Hematopoietic multipotent progenitor cell (in vitro differentiated cells): Measurements from ENCODE around the gene CELF4. TPM values are rescaled to one million over a fixed set of nuclear protein-coding genes. Genes with fewer than 3 reads are reported as not detected.
"Not testable (repeated sequence)": the region's sequence is repeated elsewhere in the genome, so short reads cannot be mapped to it uniquely, and the experiment has no call there.

Source experiments
- DNase-seq, 3 donors: peaks; one replicate each; pipeline ENCODE4 v3.0.0-alpha.2; 2011 to 2015; ENCODE audit warnings: low read depth in 2 of 3, low spot score in 2 of 3
- total RNA-seq: library from RNA; depleted of rRNA; stranded (reverse); fragments of >200 nt; gene quantifications from one replicate; pipeline ENCODE4 v1.2.3, GENCODE V29; 2012

CELF4 gene
- total RNA-seq, 1 donor: not detected

DNA sequence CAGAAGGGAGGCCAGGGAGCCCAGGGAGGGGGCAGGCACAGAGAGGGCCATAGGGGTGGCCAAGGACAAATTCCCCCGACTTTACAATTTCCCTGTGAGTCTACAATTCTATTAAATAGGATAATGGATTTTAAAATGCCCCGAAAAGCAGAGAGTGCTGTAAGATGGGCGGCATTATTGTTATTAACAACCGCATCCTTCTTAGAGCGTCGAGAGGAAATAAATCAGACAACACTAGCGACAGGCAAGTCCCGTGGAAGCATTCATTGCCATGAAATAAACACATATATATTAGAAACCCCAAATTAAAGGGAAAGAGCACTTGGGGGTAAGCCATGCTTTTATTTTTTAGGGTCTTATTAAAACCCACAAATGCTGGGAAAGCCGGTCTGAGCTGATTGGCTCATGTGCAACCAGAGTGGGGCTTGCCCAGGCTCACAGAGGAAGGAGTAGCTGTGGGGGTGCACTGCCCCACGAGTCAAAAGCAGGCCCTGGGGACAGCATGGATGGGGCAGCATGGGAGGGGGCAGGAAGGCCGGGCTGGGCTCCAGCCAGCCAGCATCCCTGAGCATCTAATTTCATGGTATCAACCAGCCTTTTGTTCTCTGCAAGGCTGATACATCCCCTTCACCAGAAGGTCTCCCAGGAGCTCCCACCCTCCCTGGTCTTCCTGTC, 187.1 kb downstream of the CELF4 start:
- DNase-seq: no peak

DNA sequence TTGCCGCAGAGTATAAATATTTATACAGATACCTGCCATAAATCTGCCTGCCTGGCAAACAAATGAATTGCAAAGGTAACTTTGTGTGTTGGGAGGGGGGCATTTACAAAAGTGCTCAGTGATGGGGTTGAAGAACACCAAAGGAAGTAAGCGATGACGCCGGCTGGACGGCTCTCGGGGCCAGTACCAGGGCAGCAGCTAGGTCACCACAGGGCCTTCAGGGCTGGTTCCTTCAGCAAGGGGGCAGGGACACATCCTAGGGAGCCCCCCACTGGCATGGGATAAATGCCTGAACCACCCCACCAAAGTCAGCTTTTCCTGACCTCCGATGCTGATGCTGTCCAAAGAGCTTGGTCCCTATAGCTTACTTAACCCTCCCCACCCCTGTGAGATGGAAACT, 190.4 kb downstream of the CELF4 start:
- no peak for DNase-seq

DNA sequence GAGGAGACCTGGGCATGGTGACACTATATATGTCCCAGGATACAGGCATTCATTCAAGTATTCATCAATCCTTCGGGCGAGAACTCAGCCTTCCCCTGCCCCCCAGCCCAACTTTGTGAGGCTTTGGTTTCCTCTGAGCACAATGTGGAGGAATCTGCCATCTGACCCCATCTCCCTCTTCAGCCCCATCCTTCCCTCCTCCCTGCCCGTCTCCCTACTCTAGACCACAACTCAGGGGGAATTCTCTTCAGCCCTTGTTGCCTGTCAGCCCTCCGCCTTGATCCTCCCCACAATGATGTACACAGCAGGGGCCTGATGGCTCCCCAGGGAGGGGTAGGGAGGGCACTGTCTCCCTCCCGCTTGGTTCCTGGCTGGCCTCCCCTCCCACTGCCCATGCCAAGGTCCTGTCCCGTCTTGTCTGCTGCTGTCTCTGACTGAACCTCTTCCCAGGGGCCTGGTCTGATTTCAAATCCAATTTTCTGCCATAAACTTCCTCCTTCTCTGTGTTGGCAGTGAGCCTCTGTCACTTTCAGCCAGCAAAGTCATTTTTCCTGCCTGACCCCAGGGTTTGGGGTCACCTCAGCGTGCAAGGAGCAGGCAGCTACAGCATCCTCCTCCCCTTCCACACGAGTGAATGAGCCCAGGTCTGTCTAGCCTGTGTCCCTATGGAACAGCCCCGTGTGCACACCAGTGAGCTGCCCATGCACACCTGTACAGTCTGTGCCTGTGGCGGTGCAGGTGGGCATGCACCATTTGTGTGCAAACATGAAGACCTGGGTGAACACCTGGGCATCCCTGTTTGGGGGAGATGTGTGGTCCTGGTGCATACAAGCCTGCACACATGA, 197.3 kb downstream of the CELF4 start:
- DNase-seq: no peak

DNA sequence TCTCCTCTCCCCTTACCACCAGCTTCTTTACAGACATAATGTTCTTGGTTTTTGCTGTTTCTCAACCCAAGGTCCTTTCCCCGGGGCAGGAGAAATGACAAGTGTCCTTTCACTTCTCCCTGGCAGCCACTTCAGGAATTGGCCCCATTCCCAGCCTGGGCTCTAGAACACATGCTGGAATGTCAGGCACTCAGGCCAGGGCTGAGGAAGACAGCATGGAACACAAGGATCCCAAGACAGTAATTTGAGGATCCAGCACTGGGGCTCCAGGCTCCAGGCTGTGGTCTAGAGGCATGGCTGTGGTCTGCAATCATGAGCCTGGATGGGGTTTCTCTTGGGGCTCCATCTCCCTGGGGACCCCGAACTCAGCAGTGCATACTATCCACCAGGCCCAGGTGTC, 201.4 kb downstream of the CELF4 start:
- no peak for DNase-seq

DNA sequence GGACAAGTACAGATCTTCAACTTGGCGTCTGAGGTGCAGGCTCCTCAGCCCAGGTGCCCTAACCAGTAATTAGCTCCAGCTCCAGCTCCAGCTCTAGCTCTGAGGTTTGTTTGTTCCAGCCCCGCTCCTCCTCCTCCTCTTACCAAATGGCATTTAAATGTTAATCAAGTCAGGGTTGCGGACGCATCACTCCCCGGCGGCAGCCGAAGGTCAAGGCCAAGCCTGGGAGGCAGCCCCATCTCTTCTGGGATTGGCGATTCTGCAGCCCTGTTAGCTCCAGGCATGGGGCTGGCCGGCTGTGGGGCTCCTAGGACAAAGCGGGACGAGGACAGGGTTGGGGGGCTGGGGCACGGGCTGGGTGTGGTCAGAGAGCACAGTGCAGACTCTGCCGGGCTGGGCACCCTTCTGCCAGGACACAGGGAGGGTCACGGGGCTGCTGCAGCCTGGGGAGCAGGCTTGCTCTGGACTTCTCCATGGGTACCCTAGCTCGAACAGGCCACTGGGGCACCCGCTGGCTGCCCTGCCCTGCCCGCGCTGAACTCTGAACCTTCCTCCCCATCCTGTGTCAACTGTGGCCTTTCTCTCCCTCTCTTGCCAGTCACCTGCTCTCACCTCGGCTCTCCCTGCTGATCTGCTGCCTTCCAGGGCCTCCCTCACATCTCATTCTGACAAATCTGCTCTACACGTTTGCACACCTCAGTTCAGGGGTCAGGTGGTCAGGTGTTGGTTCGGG, 203.3 kb downstream of the CELF4 start:
- DNase-seq: no peak

DNA sequence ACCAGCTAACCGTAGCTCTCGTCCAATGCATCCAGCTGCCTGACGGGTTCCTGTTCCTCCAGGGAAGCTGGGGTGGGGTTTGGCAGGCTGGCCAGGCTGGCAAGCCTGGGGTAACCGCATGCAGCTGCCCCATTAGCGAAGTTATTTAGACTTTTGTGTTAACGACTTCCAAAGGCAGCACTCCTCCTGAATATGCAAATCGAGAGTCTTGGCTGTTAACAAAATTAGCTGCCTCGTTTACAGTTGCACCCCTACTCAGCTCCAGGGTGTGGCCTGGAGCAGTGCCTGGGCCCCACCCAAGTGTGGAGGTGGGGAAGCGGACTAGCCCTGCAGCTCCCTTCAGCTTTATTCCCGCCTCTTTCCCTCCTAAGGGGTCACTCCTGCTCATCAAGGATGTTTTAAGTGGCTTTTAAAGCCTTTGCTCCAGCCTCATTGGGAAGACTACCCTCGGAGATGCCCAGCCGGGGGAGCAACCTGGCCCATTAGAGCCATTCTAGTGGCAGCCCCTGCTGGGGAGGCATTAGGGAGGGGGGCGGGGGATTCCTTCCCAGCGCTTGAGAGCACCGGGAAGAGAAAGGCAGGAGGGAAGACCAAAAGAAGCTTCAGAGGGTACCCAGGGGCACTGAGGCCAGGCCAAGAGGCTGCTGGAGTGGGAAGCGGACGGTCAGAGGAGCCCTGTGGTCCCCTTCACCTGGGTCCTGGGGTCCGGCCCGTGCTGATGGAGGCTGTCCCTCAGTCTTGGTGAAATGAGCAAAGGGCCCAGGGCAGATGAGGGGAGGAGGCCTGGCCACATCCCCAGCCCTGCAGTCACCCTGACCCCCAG, 204.1 kb downstream of the CELF4 start:
- no peak for DNase-seq

DNA sequence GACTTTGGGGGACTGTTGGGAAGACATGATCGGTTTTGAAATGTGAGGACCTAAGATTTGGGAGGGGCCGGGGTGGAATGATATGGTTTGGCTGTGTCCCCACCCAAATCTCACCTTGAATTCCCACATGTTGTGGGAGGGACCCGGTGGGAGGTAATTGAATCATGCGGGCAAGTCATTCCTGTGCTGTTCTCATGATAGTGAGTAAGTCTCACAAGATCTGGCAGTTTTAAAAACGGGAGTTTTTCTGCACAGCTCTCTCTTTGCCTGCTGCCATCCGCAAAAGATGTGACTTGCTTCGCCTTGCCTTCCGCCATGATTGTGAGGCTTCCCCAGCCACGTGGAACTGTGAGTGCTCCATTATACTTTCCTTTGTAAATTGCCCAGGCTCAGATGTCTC, 207.5 kb downstream of the CELF4 start:
- not testable (repeated sequence) for DNase-seq

DNA sequence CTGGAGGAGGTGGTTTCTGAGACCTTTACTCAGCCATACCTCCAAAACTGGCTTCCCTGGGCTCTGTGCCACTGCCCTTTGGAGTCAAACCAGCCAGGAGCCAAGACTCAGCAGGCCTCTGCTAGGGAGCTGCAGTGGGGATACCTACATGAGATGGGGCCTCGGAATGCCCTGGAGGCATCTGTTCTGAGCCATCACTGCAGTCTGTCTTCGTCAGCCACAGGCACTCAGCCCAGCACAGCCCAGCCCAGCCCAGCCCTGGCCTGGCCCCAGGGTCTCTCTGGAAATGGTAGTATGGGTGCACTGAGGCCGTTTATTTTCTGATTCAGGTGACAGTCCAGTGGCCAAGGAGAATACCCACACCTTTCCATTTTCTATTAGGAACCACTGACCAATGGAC, 209.8 kb downstream of the CELF4 start:
- no peak for DNase-seq

DNA sequence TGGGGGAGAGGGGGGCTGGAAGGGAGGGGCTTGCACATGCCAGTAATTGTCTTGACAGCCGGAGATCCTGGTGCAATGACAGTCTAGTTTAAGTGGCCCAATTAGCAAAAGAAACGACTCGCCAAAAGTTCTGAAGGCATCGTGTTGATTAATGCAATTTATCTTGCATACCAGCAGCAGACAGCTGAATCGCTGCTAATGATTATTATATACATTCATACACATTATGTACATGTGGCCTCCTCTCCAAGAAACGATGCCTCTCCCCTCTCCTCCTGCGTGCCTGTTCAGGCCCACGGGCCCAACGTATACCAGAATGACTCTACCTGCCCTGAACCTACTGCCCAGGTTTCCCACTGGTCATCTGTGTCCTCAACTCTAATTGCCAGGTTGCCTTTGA, 214.5 kb downstream of the CELF4 start:
- DNase-seq: no peak

DNA sequence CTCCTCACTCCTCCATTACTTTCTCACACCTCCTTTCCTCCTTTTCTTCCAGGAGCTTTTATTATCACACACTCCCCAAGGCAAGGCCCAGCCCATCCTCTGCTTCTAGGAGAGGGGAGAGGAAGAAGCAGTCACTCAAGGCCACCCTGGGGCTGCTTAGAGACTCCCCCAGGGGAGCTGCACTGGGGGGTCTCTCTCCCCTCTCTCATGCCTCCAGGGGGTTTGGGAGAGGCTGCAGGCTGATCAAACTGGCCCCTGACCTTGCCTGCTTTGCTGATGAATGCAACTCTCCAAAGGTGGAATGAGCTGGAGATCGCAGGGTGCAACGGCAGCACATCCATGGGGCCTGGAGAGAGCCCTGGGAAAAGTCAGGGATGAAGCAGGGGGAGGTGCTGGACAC, 216.9 kb downstream of the CELF4 start:
- no peak for DNase-seq

DNA sequence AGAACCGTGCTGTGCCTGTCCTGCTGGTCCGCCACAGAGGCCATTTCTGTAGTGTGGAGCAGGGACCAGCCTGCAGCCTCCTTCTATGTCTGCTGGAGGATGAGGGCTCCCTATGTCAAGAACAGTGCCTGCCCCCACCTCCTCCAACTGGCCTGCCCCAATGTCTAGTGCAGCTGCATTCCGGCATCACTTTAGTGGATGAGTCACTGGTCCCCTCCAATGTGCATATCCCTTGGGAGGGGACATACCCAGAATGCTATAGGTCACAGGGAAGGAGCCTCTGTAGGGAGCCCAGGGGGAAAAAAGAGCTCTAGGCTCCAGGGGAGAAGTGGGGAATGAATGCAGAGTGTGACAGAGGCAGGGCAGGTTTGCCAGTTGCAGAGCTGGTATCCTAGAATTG, 219.6 kb downstream of the CELF4 start:
- DNase-seq: no peak

DNA sequence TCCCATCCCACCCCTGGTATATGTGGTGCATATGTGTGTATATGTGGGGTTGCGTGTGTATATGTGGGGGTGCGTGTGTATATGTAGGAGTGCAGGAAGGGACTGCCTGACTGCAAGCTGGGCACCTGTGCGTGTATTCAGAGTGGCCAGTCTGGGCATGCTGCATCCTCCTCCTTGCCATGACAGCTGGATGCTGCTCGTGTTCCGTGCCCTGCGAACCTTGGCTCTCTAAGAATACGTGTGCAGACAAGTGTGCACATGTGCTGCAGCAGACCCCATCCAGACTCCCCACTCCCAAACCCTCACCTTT, 222.1 kb downstream of the CELF4 start:
- no peak for DNase-seq

DNA sequence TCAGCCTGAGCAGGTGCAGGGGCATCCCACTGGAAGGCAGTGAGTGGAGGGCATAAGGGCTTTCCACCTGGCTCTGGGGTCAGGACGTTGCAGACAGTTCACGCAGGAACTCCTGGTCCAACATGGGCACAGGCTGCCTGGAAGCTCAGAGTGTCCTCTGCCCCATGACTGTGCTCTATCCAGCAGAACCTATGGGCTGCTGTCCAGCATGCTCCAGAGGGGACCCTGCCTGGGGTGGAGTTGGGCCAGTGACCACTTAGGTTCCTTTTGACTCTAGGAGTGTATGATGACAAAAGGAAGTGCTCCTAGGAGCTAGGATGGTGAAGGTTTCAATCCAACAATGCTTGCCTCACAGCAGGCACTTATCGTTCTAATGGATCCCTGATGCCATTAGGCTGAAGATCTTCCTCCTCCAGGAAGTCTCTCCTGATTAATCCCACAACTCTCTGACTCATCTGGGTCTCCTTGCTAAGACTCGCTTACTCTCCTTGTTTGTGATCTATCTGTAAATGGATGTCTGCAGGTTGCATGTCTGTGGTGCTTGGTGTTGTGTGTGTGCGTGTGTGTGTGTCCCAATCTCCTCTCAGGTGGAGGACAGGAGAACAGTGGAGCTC, 224.0 kb downstream of the CELF4 start:
- DNase-seq: no peak

DNA sequence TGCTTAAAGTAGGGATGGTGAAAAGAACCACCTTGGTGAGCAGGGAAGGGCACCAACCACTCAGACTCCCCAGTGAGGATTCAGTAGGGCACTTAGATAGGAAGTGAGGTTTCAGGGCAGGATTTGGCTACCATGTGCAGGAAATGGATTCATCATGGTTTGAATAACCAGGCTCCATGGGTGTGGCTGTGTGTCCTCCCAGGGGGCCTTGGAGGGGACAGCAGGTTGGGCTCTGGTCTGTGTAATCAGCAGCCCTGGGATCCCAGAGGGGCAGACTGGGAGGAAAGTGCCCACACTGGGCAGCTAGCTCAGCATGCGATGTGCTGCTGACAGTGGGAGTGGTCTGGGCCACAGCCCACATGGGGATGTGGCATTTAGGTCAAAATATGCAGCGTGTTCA, 224.6 kb downstream of the CELF4 start:
- no peak for DNase-seq

DNA sequence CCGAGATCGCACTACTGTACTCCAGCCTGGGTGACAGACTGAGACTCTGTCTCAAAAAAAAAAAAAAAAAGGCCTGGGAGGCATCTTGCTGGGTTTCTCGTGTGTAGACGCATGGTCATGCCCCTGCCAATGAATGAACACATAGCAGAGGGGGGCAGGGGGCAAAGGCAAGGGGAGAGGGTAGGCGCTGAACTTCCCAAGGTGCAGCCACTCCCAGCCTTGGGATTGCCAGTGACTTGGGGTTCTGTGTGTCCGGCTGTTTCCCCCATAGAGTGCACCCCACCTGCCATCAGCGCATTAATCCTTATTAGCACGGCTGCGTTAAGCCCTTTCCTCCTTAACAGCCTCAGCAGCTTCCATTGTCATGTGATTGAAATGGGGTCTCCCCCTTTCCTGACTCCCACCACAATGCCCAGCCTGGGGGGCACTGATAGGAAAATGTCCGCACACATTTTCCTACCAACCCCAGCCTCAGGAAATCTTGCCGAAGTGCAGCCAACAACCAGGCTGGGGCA, 225.8 kb downstream of the CELF4 start:
- no peak for DNase-seq

DNA sequence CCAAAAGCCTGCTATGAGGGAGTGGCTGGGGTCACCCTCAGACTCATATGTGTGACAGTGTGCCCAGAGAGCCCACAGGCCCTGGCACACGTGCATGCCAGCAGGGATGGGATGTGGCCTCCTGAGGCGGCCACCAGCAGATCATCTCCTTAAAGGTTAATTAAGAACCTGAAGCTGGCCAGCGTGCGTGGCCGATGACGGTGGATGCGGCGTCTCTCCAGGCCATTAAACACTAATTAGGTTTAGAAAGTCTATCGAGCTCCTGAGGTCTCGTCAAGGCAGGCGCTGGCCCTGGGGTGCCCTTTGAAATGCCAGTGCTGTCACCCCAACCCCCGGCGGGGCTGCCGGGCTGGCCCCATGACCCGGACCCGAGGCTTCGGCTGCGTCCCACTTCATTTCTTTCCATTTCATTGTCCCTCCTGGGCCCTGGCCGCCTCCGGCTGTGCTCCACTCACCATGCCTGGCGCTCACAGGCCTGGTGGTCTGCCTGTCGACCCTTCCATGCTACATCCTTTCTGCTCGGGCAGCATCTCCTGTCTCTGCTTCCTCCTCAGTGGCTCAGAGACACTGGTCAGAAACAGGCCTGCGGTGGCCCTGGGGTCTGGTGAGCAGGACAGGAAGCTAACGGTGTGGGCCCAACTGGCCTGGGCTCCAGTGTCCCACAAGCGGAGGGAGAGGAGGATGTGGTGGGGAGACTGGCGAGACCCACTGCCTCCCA, 228.9 kb downstream of the CELF4 start:
- DNase-seq: no peak

DNA sequence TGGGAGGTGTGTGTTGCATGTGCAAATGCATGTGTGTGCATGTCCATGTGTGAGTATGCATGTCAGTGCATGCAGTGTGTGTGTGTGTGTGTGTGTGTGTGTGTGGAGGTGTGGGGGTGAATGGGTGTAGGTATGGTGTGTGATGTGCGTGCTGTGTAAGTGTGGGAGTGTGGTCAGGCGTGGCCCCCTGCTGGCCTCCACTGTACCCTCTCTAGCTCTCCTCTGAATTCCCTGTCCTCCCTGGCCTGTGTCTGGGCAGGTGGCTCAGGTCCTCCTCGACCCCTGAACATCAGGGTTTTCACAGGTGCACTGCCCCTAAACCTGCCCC, 230.2 kb downstream of the CELF4 start:
- DNase-seq: peak in 1 of 3 donors; percentile 26

DNA sequence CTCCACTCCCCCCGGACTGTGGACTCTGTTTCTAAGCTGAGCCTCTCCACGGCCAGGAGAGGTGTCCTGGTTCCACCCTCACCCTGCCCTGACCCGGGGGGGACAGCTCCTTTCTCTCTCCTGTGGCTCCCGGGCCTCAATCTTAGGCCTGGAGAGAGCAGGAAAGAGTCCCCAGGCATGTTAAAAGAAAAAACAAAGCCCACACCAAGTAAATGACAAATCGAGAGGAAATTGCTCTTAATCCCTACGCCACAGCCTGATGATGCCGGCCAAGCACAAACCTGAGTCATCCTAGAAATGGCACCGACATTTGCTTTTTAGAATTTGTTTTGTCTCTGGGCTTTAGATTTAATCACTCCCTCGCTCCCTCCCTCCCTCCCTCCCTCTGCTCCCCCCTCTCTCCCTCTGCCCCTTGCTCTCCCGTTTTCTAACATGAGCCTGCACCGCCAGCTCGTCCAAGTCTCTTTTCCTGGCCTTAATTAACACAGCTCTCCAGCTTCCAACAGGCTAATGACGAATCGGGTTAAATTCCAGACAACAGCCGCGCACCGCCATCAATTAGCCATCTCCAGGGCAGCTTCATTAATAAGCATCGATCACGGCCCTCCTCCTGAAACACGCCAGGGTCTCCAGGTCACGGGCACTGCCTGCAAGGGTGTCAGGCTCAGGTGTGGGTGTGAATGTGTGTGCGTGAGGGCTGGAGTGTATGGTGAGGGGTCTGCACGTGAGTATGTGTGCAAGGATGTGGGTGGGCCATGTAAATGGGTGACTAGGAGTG, 230.8 kb downstream of the CELF4 start:
- no peak for DNase-seq
